Measurements from ENCODE around the gene C19orf67.

Gene C19orf67

DNA sequence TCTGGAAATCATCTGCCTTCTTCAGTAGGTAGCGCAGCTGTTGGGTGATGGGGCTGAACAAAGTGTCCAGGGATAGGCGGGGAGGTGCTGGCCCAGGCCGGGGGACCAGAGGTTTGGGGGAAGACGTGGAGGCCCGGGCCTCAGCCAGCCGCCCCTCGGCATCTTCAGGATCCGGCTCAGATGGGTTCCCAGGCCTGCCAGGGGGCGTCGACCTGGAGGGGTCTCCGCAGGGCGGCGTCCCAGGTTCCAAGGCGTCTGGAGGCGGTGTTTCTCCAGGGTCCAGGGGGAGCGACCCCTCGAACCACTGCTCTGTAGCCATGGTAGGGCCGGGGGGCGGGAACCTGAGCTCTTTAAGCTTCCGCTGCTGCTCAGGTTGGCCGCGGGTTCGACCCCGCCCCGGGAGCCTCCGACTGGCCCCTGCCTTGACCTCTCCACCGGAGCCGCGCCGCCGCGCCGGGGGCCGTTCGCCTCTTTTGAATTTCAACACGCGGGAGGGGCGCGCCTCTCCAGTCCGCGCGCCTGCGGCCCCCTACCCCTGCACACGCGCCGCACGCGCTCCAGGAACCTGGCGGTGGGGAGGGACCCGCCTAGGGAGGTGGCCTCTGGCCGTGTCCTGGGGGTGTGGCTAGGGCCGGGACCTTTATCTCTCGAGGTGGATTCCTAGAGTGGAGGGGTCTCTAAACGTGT is at the start of gene C19orf67:
TSS of gene C19orf67 (minus strand) at position 475 of the 687 bp plus-strand sequence. CDS start at position 319, 156 bp downstream.
- DNase-seq = no peak

- DNase-seq = no peak
Measured at GRCh38 chr19:14135355-14135754, 49.8 kb upstream of the C19orf67 start.

GRCh38 chr19:14127929-14128509 is 42.4 kb upstream of the C19orf67 start:
- no peak for DNase-seq

DNA sequence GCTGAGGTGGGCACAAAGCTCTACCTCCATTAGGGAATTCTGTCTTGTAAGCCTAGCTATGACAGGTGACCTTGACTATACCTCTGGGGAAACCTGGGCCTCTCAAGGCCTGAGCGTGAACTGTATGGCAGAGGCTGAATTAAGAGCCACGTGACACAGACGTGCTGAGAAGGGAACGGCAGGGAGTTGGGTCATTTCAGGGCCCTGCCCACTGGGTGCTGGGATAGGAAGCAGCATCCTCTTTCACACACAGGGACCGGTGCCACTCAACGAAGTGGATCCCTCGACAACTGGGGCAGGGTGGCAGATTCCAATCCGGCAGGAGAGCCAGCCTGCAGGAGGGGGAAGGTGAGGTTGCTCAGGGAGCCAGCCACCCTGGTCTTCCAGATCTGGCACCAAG is 41.6 kb upstream of the C19orf67 start:
- DNase-seq = no peak

GRCh38 chr19:14122924-14123323 is 37.3 kb upstream of the C19orf67 start:
- no peak for DNase-seq

GRCh38 chr19:14120497-14120780 is 34.9 kb upstream of the C19orf67 start:
- no peak for DNase-seq

- DNase-seq = no peak
Measured at GRCh38 chr19:14119644-14120496, 34.3 kb upstream of the C19orf67 start.

DNA sequence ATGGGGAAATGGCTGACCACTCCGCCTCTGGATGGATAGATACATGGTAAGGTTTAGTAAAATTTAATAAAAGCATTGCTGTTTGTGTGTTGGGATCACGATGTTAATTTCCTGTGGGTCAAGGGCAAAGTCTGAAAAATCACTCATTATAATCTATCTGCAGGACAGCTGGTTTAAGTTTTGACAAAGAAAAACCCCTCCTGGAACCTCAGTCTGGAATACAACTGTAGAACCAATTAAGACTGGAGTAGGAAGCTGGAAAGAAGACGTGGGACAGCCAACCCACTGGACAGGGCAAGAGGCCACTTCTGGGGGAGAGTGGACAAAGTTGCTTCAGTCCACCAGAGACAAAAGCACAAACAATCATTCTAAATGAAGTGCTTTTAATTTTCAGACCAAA is 33.6 kb upstream of the C19orf67 start:
- DNase-seq = no peak

- peak; percentile 37 for DNase-seq
Measured at GRCh38 chr19:14118165-14119051, 32.8 kb upstream of the C19orf67 start.

GRCh38 chr19:14117668-14118164 is 32.1 kb upstream of the C19orf67 start, which contains the start of gene PRKACA:
Gene PRKACA, minus strand, starts transcription at chr19:14117762. Its CDS starts 215 bp downstream, at chr19:14117547.
- peak; percentile 97 for DNase-seq

DNA sequence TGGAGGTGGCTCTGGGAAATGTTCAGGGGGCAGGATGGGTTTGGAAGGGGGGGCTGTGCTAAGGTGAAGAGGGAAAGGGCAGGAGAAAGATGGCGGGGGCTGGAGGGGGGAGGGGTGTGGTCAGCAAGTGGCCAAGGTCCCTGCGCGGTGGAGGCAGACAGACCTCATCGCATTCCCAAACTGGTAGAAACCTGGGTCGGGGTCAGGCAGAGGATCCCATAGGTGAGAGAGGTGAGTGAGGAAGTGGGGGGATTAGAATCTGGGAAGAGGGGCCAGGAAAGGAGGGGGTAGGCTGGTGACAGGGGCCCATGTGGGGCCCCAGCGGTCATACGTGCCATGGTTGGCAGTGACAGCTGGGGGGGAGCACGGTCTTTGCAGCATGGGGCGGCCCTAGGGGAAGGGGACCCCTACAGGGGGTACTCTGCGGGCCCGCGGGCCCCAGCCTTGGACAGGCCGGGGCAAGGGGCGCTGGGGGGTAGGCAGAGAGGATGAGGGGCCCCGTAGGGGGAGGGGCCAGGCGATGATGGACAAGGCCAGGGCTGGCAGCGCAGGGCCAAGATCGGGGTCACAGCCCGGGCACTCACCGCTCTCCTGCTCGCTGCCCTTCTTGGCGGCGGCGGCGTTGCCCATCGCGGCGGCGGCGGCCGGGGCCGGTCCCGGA is 31.5 kb upstream of the C19orf67 start:
- peak; percentile 41 for DNase-seq

DNA sequence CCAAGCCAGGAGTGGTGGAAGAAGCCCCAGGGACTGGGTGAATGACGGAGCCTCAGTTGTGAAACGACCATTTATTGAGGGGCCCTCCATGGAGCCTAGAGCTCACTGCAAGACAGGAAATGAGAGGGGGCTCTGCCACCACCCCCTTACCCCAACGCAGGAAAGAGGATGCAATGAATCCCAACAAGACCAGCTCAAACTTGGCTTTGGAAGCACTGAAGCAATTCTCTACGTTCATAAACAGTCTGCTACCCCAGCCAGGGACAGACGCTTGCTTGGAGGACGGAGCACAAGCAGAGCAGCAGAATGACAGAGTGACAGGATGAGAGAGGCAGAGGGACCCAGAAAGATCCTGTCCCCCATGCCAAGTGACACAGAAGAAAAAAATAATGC is 30.9 kb upstream of the C19orf67 start:
- no peak for DNase-seq

DNA sequence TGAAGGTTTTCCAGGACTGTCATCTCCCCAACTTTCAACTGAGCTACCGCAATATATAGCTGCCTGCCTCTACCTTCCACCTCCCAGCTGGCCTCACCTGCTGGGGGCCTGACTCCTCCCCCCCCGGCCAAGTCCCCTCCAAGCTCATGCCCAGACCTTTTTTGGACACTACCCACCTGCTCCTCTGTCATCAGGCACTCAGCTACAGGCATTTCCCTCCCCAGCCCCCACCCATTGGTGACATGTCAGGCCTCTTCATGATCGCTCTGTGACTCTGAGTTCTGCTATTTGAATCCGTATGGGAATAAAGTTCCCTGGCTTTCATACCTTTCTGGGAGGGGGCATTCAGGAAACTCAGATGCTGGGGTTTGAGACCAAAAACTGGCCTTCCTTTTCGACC is 30.2 kb upstream of the C19orf67 start:
- DNase-seq = no peak

DNA sequence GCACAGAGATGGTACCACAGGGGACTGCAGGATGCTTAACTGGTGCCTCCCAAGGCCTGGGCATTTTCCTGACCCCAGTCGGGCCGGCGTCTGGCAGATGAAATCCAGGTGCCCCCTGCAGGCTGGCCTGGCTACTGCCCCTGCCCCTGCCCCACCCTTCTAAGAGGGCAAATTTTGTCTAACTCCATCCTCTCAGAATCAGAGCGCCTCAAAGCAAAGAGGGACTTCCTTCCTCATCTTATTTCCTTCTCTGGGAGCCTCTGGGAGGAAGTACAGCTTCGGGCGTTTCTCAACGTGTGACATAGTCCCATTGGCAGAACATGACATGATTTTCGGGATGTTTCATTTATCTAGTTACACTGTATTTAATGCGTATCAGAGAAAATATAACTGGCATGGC is 29.3 kb upstream of the C19orf67 start:
- DNase-seq = peak; percentile 47

- no peak for DNase-seq
Measured at GRCh38 chr19:14114439-14114838, 28.9 kb upstream of the C19orf67 start.

DNA sequence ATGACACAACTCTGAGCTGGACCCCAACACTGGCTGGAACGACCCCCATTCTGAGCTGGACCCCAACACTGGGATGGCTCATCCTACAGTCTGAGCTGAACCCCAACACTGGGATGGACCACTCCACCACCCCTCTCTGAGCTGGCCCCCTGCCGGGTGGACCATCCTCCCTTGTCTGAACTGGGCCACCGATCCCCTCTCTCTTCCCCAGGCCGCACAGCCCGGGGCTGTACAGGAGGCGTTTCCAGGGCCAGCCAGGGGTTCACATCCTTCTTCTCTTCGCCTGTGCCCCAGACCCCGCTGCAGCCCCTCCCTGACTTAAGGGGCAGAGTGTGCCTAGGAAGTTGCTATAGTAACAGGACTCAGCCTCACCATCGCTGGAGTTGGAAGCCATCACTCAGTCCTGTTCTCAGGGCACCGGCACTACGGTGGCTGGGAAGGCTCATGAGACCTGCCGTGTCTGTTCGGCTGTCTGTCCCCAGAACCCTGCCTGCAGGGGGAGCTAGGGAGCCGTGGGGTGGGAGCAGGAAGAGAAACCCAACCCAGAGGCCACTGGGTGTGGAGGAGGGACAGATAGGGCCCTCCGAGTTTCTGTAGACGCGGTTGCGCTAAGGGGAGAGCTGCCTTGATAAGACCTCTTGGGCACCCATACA is 28.3 kb upstream of the C19orf67 start:
- DNase-seq = peak; percentile 48

DNA sequence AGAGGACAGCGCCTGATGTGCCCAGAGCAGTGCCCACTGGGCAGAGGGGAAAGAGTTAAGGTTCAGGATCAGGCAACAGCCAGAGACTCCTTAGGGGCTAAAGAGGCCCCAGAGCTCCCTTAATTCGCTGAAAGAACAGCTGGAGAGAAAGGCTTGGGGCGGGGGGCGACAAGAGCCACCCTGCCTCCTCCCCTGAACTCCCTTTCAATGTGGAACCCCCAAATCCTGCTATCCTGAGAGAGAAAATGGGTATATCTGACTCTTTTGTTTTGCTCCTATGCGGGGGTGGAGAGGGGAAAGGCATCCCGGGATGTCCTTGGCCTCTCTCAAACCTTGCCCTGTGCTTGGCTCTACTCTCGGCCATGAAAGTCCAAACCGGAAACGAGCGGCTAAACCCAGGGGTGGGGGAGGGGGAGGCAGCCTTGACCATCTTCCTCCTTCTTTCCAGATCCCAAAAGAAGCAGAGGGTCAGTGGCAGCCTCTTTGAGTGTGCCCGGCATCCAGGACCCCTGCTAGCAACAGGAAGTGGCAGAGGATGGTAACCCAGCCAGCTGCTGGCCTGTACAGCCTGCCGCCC is 27.3 kb upstream of the C19orf67 start:
- no peak for DNase-seq

DNA sequence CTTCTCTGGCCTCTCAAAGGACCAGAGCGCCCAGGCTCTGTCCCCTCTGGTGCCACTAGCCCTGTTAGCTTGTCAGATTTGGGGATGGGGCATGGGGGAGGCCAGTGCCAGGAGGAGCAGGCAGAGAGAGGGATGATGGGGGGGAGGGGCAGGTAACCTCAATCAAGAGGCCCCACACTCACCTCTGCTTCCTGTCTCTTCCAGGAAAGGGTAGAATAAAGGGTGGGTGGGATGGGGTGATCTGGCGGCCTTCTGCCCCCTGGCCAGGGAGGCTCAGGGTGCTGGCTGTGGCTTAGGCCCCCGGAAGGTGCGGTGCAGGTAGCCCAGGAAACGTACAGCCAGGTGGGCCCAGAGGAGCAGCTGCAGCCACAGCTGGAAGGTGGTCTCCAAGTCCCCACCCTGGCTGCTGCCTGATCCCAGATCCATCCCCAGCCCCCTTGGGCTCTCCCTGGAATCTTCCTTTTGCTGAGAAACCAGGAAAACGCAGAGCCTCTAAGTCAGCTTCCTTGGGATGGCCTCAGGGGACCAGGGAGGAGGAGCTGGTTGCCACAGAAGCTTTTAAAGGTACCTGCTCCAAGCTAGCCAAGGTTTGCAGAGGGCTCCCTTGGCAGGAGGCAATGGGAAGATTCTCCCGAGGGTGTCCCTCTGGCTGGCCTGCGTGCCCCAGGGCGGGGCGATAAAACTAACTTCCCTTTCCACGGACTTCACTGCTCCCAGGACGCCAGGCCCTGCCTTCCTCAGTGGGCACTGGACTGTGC is 26.6 kb upstream of the C19orf67 start:
- DNase-seq = no peak

GRCh38 chr19:14111486-14111885 is 25.9 kb upstream of the C19orf67 start:
- DNase-seq = no peak

GRCh38 chr19:14110650-14111049 is 25.1 kb upstream of the C19orf67 start:
- no peak for DNase-seq

Data from activated CD4-positive, CD25-positive, alpha-beta regulatory T cell treated with anti-CD3 and anti-CD28 coated beads, Interleukin-2, amount 50 U/mL, for 72 hours (primary cell).